PC-9 (cell line): ENCODE data around the gene MAGI3.

Experiments
- EZH2 ChIP-seq: fragments of 200-600 bp; sonication (generic); IDR thresholded peaks from 2 replicates; pipeline ENCODE4 v1.8.0; 2017; ENCODE audit warnings: antibody characterized with exemption, low read depth
- TF ChIP-seq, protein P1 (sequence below): fragments of 200-600 bp; sonication (generic); conservative IDR thresholded peaks from 2 replicates; pipeline ENCODE4 v1.6.1; 2017; ENCODE audit warnings: mixed run types, antibody characterized with exemption, mild to moderate bottlenecking, moderate library complexity

DNA sequence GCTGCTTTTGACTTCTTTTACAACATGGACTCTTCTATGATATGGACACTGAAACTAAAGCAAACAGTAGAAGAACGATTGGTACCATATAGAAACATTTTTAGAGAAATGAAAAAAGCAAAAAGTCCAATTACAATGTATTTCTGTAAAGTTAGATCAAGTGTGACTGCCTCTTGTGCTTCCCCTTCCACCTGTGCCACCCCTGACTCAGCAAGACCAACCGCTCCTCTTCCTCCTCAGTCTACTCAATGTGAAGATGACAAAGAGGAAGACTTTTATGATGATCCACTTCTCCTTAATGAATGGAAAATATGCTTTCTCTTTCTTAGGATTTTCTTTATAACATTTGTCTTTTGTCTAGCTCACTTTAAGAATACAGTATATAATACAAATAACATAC lies 302.0 kb downstream of the MAGI3 start:
- no peak for TF ChIP-seq EZH2
- TF ChIP-seq, protein P1, sequence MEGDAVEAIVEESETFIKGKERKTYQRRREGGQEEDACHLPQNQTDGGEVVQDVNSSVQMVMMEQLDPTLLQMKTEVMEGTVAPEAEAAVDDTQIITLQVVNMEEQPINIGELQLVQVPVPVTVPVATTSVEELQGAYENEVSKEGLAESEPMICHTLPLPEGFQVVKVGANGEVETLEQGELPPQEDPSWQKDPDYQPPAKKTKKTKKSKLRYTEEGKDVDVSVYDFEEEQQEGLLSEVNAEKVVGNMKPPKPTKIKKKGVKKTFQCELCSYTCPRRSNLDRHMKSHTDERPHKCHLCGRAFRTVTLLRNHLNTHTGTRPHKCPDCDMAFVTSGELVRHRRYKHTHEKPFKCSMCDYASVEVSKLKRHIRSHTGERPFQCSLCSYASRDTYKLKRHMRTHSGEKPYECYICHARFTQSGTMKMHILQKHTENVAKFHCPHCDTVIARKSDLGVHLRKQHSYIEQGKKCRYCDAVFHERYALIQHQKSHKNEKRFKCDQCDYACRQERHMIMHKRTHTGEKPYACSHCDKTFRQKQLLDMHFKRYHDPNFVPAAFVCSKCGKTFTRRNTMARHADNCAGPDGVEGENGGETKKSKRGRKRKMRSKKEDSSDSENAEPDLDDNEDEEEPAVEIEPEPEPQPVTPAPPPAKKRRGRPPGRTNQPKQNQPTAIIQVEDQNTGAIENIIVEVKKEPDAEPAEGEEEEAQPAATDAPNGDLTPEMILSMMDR: no peak
